Common myeloid progenitor, CD34-positive (primary cell): ENCODE data around the gene COL19A1.

ENCODE experiments used
- CTCF ChIA-PET: fragments of 350-600 bp; sonication (Branson Sonifier 250); formaldehyde crosslinking; loops from one replicate; lab custom pipeline; 2021; ENCODE audit warnings: antibody characterized with exemption; lab: Charles Lee
- POLR2A ChIA-PET: fragments of 350-600 bp; sonication (Branson Sonifier 250); formaldehyde crosslinking; loops from one replicate; lab custom pipeline; 2021; ENCODE audit warnings: antibody characterized with exemption; lab: Charles Lee
- DNase-seq, 3 donors: peaks; one replicate each; pipeline versions ENCODE4 v3.0.0 to v3.0.0-alpha.2; 2013
- H3K27ac ChIP-seq, 2 experiments: 1 replicate in 1 of 2; 2 replicates in 1 of 2; pipeline ENCODE4 v1.7.0; 2013; ENCODE audit warnings: inconsistent platforms in 2 of 2, low read length in 2 of 2, mild to moderate bottlenecking in 2 of 2, low read depth in 1 of 2, moderate library complexity in 1 of 2; ENCODE audit not compliant: severe bottlenecking in 2 of 2, insufficient read depth in 1 of 2, poor library complexity in 1 of 2
- H3K27me3 ChIP-seq, 5 experiments: replicated peaks in 2 of 5; 1 replicate in 3 of 5; 2 replicates in 2 of 5; pipeline versions ENCODE4 v1.6.1 to v1.7.0; 2013; ENCODE audit warnings: low read length in 4 of 5, mild to moderate bottlenecking in 2 of 5, moderate library complexity in 2 of 5, inconsistent platforms in 1 of 5; ENCODE audit not compliant: insufficient read depth in 5 of 5, control insufficient read depth in 4 of 5
- H3K36me3 ChIP-seq, 4 experiments: 1 replicate in 2 of 4; 2 replicates in 2 of 4; pipeline versions ENCODE4 v1.6.1 to v1.7.0; 2013; ENCODE audit warnings: low read length in 3 of 4, control low read depth in 1 of 4, mild to moderate bottlenecking in 1 of 4; ENCODE audit not compliant: control insufficient read depth in 4 of 4, insufficient read depth in 4 of 4
- H3K4me1 ChIP-seq, 4 experiments: 1 replicate in 3 of 4; 2 replicates in 1 of 4; pipeline versions ENCODE4 v1.6.1 to v1.7.1; 2013; ENCODE audit warnings: low read length in 3 of 4, mild to moderate bottlenecking in 3 of 4, control low read depth in 1 of 4, inconsistent platforms in 1 of 4, moderate library complexity in 1 of 4; ENCODE audit not compliant: control insufficient read depth in 4 of 4, insufficient read depth in 4 of 4; ENCODE audit errors: control extremely low read depth in 1 of 4
- H3K4me3 ChIP-seq, 7 experiments: 1 replicate in 4 of 7; 2 replicates in 3 of 7; pipeline versions ENCODE4 v1.5.1 to v1.7.0; 2013; ENCODE audit warnings: mild to moderate bottlenecking in 7 of 7, low read length in 6 of 7, moderate library complexity in 6 of 7, inconsistent platforms in 2 of 7, low read depth in 2 of 7, control low read depth in 1 of 7; ENCODE audit not compliant: insufficient read depth in 4 of 7, control insufficient read depth in 1 of 7; ENCODE audit errors: extremely low read depth in 1 of 7
- H3K9me3 ChIP-seq, 5 experiments: 1 replicate in 4 of 5; 2 replicates in 1 of 5; pipeline versions ENCODE4 v1.6.1 to v1.7.1; 2013; ENCODE audit warnings: low read length in 4 of 5, mild to moderate bottlenecking in 2 of 5, inconsistent platforms in 1 of 5, low read depth in 1 of 5, moderate library complexity in 1 of 5; ENCODE audit not compliant: control insufficient read depth in 4 of 5, insufficient read depth in 2 of 5; ENCODE audit errors: control extremely low read depth in 1 of 5
- WGBS: methylation state at CpG from one replicate; pipeline ENCODE4 v1.1.5; 2013; ENCODE audit not compliant: insufficient coverage; 5-methylcytosine and 5-hydroxymethylcytosine counted together

Gene COL19A1

GRCh38 chr6:70246118-70246517, 379.8 kb downstream of the COL19A1 start:
- CTCF ChIA-PET, result no interaction called here
- no peaks in the 10 kb centered on the region for H3K36me3 ChIP-seq
- no peaks in the 10 kb centered on the region for H3K4me1 ChIP-seq
- peaks cover 0 to 3% (median 0%) of the 10 kb centered on the region in 5 experiments for H3K27me3 ChIP-seq
- no peak overlapping the region for H3K27ac ChIP-seq
- 96% methylated on average over 3 of the region's 7 CpGs for WGBS
- POLR2A ChIA-PET, result no interaction called here
- H3K4me3 ChIP-seq, result no peak overlapping the region
- H3K9me3 ChIP-seq, result peaks cover 0 to 2% (median 0%) of the 10 kb centered on the region in 5 experiments
- DNase-seq, result no peak

DNA sequence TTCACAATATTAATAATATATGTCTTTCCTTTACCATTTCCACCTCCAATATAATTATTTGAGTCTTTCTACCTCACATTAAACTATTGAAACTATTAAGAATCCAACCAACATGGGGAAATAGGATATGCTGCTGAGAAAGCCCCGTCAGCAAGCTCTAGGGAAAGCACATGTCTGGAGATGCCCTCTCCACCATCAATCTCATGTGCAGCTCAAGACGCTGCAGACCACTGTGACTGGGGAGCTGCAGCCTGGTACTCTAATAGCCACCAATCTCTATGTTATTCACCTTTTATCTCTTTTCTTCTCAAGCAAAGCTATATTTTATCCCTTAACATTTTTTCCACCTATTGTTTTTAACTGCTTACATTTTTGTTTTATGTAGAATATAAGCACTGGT, 386.2 kb downstream of the COL19A1 start:
- ChIA-PET POLR2A (no interaction called here), CTCF (interaction anchor here (0.7 to 1.5 kb wide), 4 partner anchors 10 to 54 kb away, joined by 3 to 6 read pairs (median 4); no protein-coding TSS in a partner anchor)
- Histone ChIP-seq H3K27me3 (peaks cover 0 to 3% (median 0%) of the 10 kb centered on the region in 5 experiments), H3K4me3 (no peak overlapping the region), H3K4me1 (no peaks in the 10 kb centered on the region), H3K36me3 (no peaks in the 10 kb centered on the region), H3K9me3 (no peaks in the 10 kb centered on the region), H3K27ac (no peak overlapping the region)
- 94% methylated on average over 2 of the region's 2 CpGs for WGBS
- no peak for DNase-seq

DNA sequence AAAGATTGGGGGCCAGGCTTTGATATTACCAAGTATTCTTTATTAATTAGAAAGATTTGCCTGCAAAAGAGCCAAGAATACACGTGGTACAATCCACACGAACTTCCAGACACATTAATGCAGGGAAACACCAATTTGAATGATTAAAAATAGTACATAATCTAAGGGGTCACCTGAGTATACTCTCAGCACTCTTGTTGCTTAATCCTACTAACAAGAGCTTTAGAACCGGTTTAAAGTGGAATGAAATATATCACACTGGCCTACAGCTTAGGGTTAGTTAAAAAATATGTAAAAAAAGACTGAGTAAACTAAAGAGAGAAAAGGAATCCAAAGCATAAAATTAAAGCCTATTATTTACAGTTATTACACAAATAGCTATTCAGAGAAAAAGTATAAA, 387.6 kb downstream of the COL19A1 start:
- H3K36me3 ChIP-seq, result no peaks in the 10 kb centered on the region
- no peaks in the 10 kb centered on the region for H3K4me1 ChIP-seq
- 90% methylated on average over 2 of the region's 3 CpGs for WGBS
- DNase-seq, result no peak
- no peaks in the 10 kb centered on the region for H3K27me3 ChIP-seq
- H3K9me3 ChIP-seq, result no peaks in the 10 kb centered on the region
- CTCF ChIA-PET, result interaction anchor here (0.5 to 1.5 kb wide), 3 partner anchors 11 to 53 kb away, joined by 4 to 6 read pairs (median 4); no protein-coding TSS in a partner anchor
- H3K4me3 ChIP-seq, result no peak overlapping the region
- no peak overlapping the region for H3K27ac ChIP-seq
- POLR2A ChIA-PET, result no interaction called here

DNA sequence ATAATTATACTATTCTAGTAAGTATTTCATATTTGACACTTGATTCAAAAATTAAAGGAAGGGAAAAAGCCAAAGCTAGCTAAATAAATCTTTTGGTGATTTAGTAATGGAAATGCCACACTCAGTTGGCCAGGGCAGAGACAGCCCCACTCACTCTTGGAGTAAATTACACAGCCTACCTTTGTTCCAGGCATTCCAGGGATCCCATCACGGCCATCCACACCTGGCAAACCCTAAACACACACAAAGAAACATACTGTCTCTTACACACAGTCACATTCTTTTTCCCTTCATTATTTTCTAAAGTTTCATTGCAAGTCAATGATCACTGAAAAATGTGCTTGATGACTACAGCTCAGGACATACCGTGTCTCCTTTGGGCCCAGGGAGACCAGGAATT, 388.4 kb downstream of the COL19A1 start:
- H3K4me3 ChIP-seq, result no peak overlapping the region
- H3K27me3 ChIP-seq, result peaks cover 0 to 2% (median 0%) of the 10 kb centered on the region in 5 experiments
- POLR2A ChIA-PET, result no interaction called here
- CTCF ChIA-PET, result no interaction called here
- no peak overlapping the region for H3K27ac ChIP-seq
- no peak for DNase-seq
- H3K4me1 ChIP-seq, result no peaks in the 10 kb centered on the region
- 94% methylated on average over 2 of the region's 2 CpGs for WGBS
- no peaks in the 10 kb centered on the region for H3K9me3 ChIP-seq
- no peaks in the 10 kb centered on the region for H3K36me3 ChIP-seq

GRCh38 chr6:70257768-70258273, 391.5 kb downstream of the COL19A1 start:
- ChIA-PET CTCF (no interaction called here), POLR2A (no interaction called here)
- DNase-seq, result no peak
- H3K36me3 ChIP-seq, result no peaks in the 10 kb centered on the region
- no peaks in the 10 kb centered on the region for H3K9me3 ChIP-seq
- H3K4me3 ChIP-seq, result no peak overlapping the region
- no peak overlapping the region for H3K27ac ChIP-seq
- no peaks in the 10 kb centered on the region for H3K4me1 ChIP-seq
- H3K27me3 ChIP-seq, result peaks cover 0 to 3% (median 0%) of the 10 kb centered on the region in 5 experiments
- WGBS, result no CpG with 5 or more reads among the region's 2 CpGs

- no peaks in the 10 kb centered on the region for H3K9me3 ChIP-seq
- CTCF ChIA-PET, result no interaction called here
Observed at GRCh38 chr6:70258483-70258882, 392.1 kb downstream of the COL19A1 start.

More at GRCh38 chr6:70258483-70258882, 392.1 kb downstream of the COL19A1 start:
- 50% methylated on average over 1 of the region's 1 CpG for WGBS
- no peak overlapping the region for H3K27ac ChIP-seq
- H3K36me3 ChIP-seq, result no peaks in the 10 kb centered on the region
- DNase-seq, result no peak
- H3K4me3 ChIP-seq, result no peak overlapping the region
- POLR2A ChIA-PET, result no interaction called here
- no peaks in the 10 kb centered on the region for H3K4me1 ChIP-seq
- H3K27me3 ChIP-seq, result peaks cover 0 to 3% (median 2%) of the 10 kb centered on the region in 5 experiments
